IMR-90 (cell line): Measurements from ENCODE around the gene RPL39. TPM values are rescaled to one million over a fixed set of nuclear protein-coding genes. Genes with fewer than 3 reads are reported as not detected.

ENCODE experiments used
- MAZ ChIP-seq: IDR thresholded peaks from 2 replicates; pipeline ENCODE4 v1.6.1; 2012; ENCODE audit warnings: low read depth, mild to moderate bottlenecking, low read length, improper control_type of control experiment, moderate library complexity, borderline replicate concordance
- polyA plus RNA-seq, 3 experiments: library from polyadenylated mRNA; depleted of rRNA; stranded (reverse); fragments of >200 nt; gene quantifications; 2 replicates each; pipeline ENCODE4 v1.2.3, GENCODE V29; 2012; ENCODE audit warnings: low replicate concordance in 1 of 3
- total RNA-seq: library from RNA; depleted of rRNA; stranded (reverse); fragments of >200 nt; gene quantifications from 2 replicates; pipeline ENCODE4 v1.2.3, GENCODE V29; 2012
- TF ChIP-seq, protein P1 (sequence below): conservative IDR thresholded peaks from 2 replicates; pipeline ENCODE4 v1.5.1; 2012; ENCODE audit warnings: mild to moderate bottlenecking, low read depth, low read length, improper control_type of control experiment

Gene RPL39
- total and polyA plus RNA-seq, 2 of the 4 experiments (the other 2 are of a cell fraction), result 681 to 2,357 TPM

DNA sequence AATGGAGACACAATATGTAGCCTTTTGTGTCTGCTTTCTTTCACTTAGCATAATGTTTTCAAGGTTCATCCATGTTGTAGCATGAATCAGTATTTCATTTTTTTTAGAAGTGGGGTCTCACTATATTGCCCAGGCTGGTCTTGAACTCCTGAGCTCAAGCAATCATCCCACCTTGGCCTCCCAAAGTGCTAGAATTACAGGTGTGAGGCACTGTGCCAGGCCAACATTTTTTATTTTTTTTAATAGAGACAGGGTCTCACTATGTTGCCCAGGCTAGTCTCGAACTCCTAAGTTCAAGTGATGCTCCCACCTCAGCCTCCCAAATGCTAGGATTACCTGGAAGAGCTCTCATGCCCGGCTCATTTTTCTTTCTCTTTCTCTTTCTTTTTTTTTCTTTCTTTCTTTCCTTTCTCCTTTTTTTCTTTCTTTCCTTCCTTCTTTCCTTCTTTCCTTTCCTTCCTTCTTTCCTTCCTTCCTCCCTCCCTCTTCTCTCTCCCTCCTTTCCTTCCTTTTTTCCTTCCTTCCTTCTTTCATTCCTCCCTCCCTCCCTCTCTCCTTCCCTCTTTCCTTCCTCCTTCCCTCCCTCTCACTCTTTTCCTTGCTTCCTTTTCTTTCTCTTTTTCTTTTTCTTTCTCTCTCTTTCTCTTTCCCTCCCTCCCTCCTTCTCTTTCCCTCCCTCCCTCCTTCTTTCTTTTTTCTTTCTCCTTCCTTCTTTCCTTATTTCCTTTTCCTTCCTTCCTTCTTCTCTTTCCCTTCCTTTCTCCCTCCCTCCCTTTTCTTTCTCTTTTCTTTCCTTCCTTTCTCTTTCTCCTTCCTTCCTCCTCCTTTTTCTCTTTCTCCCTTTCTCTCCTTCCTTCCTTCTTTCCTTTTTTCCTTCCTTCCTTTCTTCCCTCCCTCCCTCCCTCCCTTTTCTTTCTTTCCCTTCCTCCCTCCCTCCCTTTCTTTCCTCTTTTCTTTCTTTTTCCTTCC is 10.1 kb upstream of the RPL39 start (continued):
- TF ChIP-seq, protein P1, sequence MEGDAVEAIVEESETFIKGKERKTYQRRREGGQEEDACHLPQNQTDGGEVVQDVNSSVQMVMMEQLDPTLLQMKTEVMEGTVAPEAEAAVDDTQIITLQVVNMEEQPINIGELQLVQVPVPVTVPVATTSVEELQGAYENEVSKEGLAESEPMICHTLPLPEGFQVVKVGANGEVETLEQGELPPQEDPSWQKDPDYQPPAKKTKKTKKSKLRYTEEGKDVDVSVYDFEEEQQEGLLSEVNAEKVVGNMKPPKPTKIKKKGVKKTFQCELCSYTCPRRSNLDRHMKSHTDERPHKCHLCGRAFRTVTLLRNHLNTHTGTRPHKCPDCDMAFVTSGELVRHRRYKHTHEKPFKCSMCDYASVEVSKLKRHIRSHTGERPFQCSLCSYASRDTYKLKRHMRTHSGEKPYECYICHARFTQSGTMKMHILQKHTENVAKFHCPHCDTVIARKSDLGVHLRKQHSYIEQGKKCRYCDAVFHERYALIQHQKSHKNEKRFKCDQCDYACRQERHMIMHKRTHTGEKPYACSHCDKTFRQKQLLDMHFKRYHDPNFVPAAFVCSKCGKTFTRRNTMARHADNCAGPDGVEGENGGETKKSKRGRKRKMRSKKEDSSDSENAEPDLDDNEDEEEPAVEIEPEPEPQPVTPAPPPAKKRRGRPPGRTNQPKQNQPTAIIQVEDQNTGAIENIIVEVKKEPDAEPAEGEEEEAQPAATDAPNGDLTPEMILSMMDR, result no peak
- no peak for TF ChIP-seq MAZ
